ENCODE measurements around the gene EXOC6B. TPM values are rescaled to one million over a fixed set of nuclear protein-coding genes. Genes with fewer than 3 reads are reported as not detected.
"Not testable (repeated sequence)": the region's sequence is repeated elsewhere in the genome, so short reads cannot be mapped to it uniquely, and the experiment has no call there.

Gene EXOC6B
- total and polyA plus RNA-seq, 10 of the 15 experiments (the other 5 are each of a cell fraction or from before 2014, with no cell fraction given) = 0.23 to 2.2 (median 1.2) TPM

- RAD21 ChIA-PET (ENCODE audit: unreplicated experiment); intact Hi-C loops (cut with micrococcal nuclease; ENCODE audit: unreplicated experiment); H3K4me2 ChIP-seq (ENCODE audit: control insufficient read depth, insufficient read depth); H3K4me1 ChIP-seq (ENCODE audit: control insufficient read depth, insufficient read depth, low read length); DNase-seq (ENCODE audit: low read depth, low spot score); H4K20me1 ChIP-seq (ENCODE audit: control insufficient read depth, insufficient read depth); FAIRE-seq; H3K27ac ChIP-seq (ENCODE audit: control insufficient read depth, insufficient read depth); H2AFZ ChIP-seq (ENCODE audit: control insufficient read depth, low read depth, low read length); CTCF ChIA-PET; H3K27me3 ChIP-seq (replicated peaks in 1 of 2; ENCODE audit: control insufficient read depth in 2 of 2, insufficient read depth in 2 of 2, low read length in 1 of 2); H3K9ac ChIP-seq (ENCODE audit: control insufficient read depth, insufficient read depth, low read length); H3K4me3 ChIP-seq; BruUV-seq (replicated peaks); H3K36me3 ChIP-seq (ENCODE audit: control insufficient read depth in 2 of 2, insufficient read depth in 2 of 2, low read length in 1 of 2); SMC1A ChIA-PET (ENCODE audit: uncharacterized antibody, unreplicated experiment); H3K9me3 ChIP-seq (replicated peaks; ENCODE audit: control insufficient read depth, insufficient read depth, low read length); POLR2A ChIA-PET; ATAC-seq; in situ Hi-C loops (cut with MboI); H3K79me2 ChIP-seq (ENCODE audit: control insufficient read depth, insufficient read depth, low read length): not testable (repeated sequence)
- 22% methylated on average over 1 of the region's 1 CpG for WGBS (ENCODE audit: insufficient coverage, insufficient replicate concordance, low lambda C conversion rate, missing lambda C conversion rate)
Measured at GRCh38 chr2:72555363-72555762, 270.5 kb downstream of the EXOC6B start.

- BruUV-seq (replicated peaks); POLR2A ChIA-PET: not testable (repeated sequence)
Measured at GRCh38 chr2:72554910-72555309, 270.9 kb downstream of the EXOC6B start.

GRCh38 chr2:72554381-72554780 is 271.5 kb downstream of the EXOC6B start:
- Histone ChIP-seq H3K4me3 (no peak overlapping the region), H3K4me2 (ENCODE audit: control insufficient read depth, insufficient read depth) (no peak overlapping the region), H3K9me3 (replicated peaks; ENCODE audit: control insufficient read depth, insufficient read depth, low read length) (no peaks in the 10 kb centered on the region; the same call in 2 of the 3 replicates), H3K9ac (ENCODE audit: control insufficient read depth, insufficient read depth, low read length) (no peak overlapping the region), H2AFZ (ENCODE audit: control insufficient read depth, low read depth, low read length) (no peak overlapping the region), H4K20me1 (ENCODE audit: control insufficient read depth, insufficient read depth) (no peaks in the 10 kb centered on the region), H3K36me3 (ENCODE audit: control insufficient read depth in 2 of 2, insufficient read depth in 2 of 2, low read length in 1 of 2) (no peaks in the 10 kb centered on the region), H3K4me1 (ENCODE audit: control insufficient read depth, insufficient read depth, low read length) (no peaks in the 10 kb centered on the region), H3K27ac (ENCODE audit: control insufficient read depth, insufficient read depth) (no peak overlapping the region), H3K79me2 (ENCODE audit: control insufficient read depth, insufficient read depth, low read length) (no peaks in the 10 kb centered on the region), H3K27me3 (replicated peaks in 1 of 2; ENCODE audit: control insufficient read depth in 2 of 2, insufficient read depth in 2 of 2, low read length in 1 of 2) (no peaks in the 10 kb centered on the region)
- ChIA-PET CTCF (interaction anchor here (0.6 to 1.3 kb wide), 2 partner anchors 13 to 197 kb away, joined by 3 read pairs; no protein-coding TSS in a partner anchor), SMC1A (ENCODE audit: uncharacterized antibody, unreplicated experiment) (no interaction called here), RAD21 (ENCODE audit: unreplicated experiment) (no interaction called here), POLR2A (no interaction called here)
- BruUV-seq (replicated peaks) = no TSS peak
- intact Hi-C loops (cut with micrococcal nuclease; ENCODE audit: unreplicated experiment) = no loop called here
- in situ Hi-C loops (cut with MboI) = no loop called here
- DNase-seq (ENCODE audit: low read depth, low spot score) (no peak), ATAC-seq (no peak), FAIRE-seq (no peak)
- no peak for TF ChIP-seq ATF7 (IDR thresholded peaks at IDR 0.05; ENCODE audit: low read depth)
- no peak for TF ChIP-seq CREB1 (IDR thresholded peaks at IDR 0.05; ENCODE audit: low read depth)
- no peak for TF ChIP-seq CEBPB (IDR thresholded peaks at IDR 0.05; ENCODE audit: borderline replicate concordance in 1 of 2, low read depth in 2 of 2, low read length in 2 of 2)
- TF ChIP-seq BMI1 (IDR thresholded peaks at IDR 0.05; ENCODE audit: borderline replicate concordance) = no peak
- TF ChIP-seq ELK1 (IDR thresholded peaks at IDR 0.05; ENCODE audit: low read depth, low read length) = no peak
- no peak for TF ChIP-seq NR2F1 (conservative IDR thresholded peaks at IDR 0.05)
- no peak for TF ChIP-seq IRF3 (IDR thresholded peaks at IDR 0.05)

More at GRCh38 chr2:72554910-72555309, 270.9 kb downstream of the EXOC6B start:
- H3K4me1 ChIP-seq (ENCODE audit: control insufficient read depth, insufficient read depth, low read length); in situ Hi-C loops (cut with MboI); intact Hi-C loops (cut with micrococcal nuclease; ENCODE audit: unreplicated experiment); DNase-seq (ENCODE audit: low read depth, low spot score); H3K36me3 ChIP-seq (ENCODE audit: control insufficient read depth in 2 of 2, insufficient read depth in 2 of 2, low read length in 1 of 2); H3K4me2 ChIP-seq (ENCODE audit: control insufficient read depth, insufficient read depth); H3K79me2 ChIP-seq (ENCODE audit: control insufficient read depth, insufficient read depth, low read length); H2AFZ ChIP-seq (ENCODE audit: control insufficient read depth, low read depth, low read length); H3K9ac ChIP-seq (ENCODE audit: control insufficient read depth, insufficient read depth, low read length); CTCF ChIA-PET; H3K4me3 ChIP-seq; FAIRE-seq; H4K20me1 ChIP-seq (ENCODE audit: control insufficient read depth, insufficient read depth); RAD21 ChIA-PET (ENCODE audit: unreplicated experiment); H3K9me3 ChIP-seq (replicated peaks; ENCODE audit: control insufficient read depth, insufficient read depth, low read length); SMC1A ChIA-PET (ENCODE audit: uncharacterized antibody, unreplicated experiment); H3K27ac ChIP-seq (ENCODE audit: control insufficient read depth, insufficient read depth); ATAC-seq; H3K27me3 ChIP-seq (replicated peaks in 1 of 2; ENCODE audit: control insufficient read depth in 2 of 2, insufficient read depth in 2 of 2, low read length in 1 of 2): not testable (repeated sequence)
- 38% methylated on average over 1 of the region's 1 CpG for WGBS (ENCODE audit: insufficient coverage, insufficient replicate concordance, low lambda C conversion rate, missing lambda C conversion rate)

Data from GM12878 (cell line).